ENCODE data around the gene NXN.

NXN gene

GRCh38 chr17:1011138-1011537 lies 31.6 kb upstream of the NXN start:
- no peak for DNase-seq (ENCODE audit: low read depth)
- TF ChIP-seq CTCF (IDR thresholded peaks at IDR 0.05; ENCODE audit: low read length, missing control alignments) = no peak
- H3K4me3 ChIP-seq (replicated peaks; ENCODE audit: low read depth, low read length) = no peak overlapping the region

GRCh38 chr17:1010586-1010985 lies 31.0 kb upstream of the NXN start:
- DNase-seq (ENCODE audit: low read depth) = no peak
- TF ChIP-seq CTCF (IDR thresholded peaks at IDR 0.05; ENCODE audit: low read length, missing control alignments) = no peak
- no peak overlapping the region for H3K4me3 ChIP-seq (replicated peaks; ENCODE audit: low read depth, low read length)

- TF ChIP-seq CTCF (IDR thresholded peaks at IDR 0.05; ENCODE audit: low read length, missing control alignments) = no peak
- no peak for DNase-seq (ENCODE audit: low read depth)
- H3K4me3 ChIP-seq (replicated peaks; ENCODE audit: low read depth, low read length) = no peak overlapping the region
These were observed 30.5 kb upstream of the NXN start for GRCh38 chr17:1010086-1010450.

- no peak for DNase-seq (ENCODE audit: low read depth)
- TF ChIP-seq CTCF (IDR thresholded peaks at IDR 0.05; ENCODE audit: low read length, missing control alignments) = no peak
- H3K4me3 ChIP-seq (replicated peaks; ENCODE audit: low read depth, low read length) = no peak overlapping the region
These were observed 29.9 kb upstream of the NXN start for GRCh38 chr17:1009229-1010085.

GRCh38 chr17:1008008-1008761 lies 28.6 kb upstream of the NXN start:
- H3K4me3 ChIP-seq (replicated peaks; ENCODE audit: low read depth, low read length) = no peak overlapping the region
- TF ChIP-seq CTCF (IDR thresholded peaks at IDR 0.05; ENCODE audit: low read length, missing control alignments) = no peak
- DNase-seq (ENCODE audit: low read depth) = no peak

- H3K4me3 ChIP-seq (replicated peaks; ENCODE audit: low read depth, low read length) = no peak overlapping the region
- no peak for TF ChIP-seq CTCF (IDR thresholded peaks at IDR 0.05; ENCODE audit: low read length, missing control alignments)
These were observed 27.9 kb upstream of the NXN start for GRCh38 chr17:1007310-1008007.

More at GRCh38 chr17:1007310-1008007, 27.9 kb upstream of the NXN start:
- no peak for DNase-seq (ENCODE audit: low read depth)
